Measurements from ENCODE around the gene GDF3. TPM values are rescaled to one million over a fixed set of nuclear protein-coding genes. Genes with fewer than 3 reads are reported as not detected.

GDF3 gene
- total RNA-seq, 3 donors from 2014 or later (not counting 1 experiment from before 2014, with no cell fraction given): not detected

DNA sequence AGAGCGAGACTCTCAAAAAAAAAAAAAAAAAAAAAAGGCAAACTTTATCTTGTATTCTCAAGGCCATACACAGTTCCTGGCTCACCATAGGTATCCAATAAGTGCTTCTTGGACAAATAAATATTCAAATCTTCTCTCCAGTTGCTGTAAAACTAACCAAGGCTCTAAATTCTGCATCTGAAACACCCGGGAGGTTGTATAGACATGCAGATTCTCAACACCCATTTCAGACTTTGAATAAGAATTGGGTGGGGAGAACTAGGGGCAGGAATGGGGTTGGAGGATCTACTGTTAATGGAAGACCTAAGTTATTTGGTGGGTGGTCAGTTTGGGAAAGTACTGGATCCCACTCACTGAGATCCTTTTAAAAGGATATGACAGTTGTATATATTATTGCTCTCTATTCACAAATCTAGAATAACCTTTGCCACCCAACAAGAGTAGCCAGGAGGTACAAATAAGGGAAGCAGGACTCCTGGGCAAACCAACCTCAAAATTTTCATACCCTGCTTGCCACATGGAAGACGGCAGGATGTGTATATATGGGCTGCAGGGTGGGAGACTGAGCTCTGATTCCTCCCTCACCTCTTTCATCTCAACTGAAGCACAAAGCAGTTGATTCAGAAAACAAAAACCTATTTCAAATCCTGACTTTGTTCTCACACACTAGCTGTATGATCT lies 879 bp downstream of the GDF3 start:
- Mint-ChIP-seq H3K36me3 (no peaks in the 10 kb centered on the region), H3K4me1 (peaks cover 5 to 10% of the 10 kb centered on the region in 2 donors), H3K9me3 (no peaks in the 10 kb centered on the region), H3K4me3 (no peak overlapping the region), H3K27ac (no peak overlapping the region), H3K27me3 (ENCODE audit: low read depth in 2 of 2) (peaks cover 16 to 21% of the 10 kb centered on the region in 2 donors)
- intact Hi-C loops (cut with micrococcal nuclease): no loop called here
- Histone ChIP-seq H3K36me3 (ENCODE audit: control insufficient read depth, insufficient read depth, low read length) (no peaks in the 10 kb centered on the region), H3K27ac (ENCODE audit: low read length) (no peak overlapping the region), H3K4me3 (ENCODE audit: low read length) (no peak overlapping the region), H3K27me3 (ENCODE audit: control insufficient read depth, insufficient read depth, low read length) (peaks cover 3% of the 10 kb centered on the region), H3K4me1 (ENCODE audit: control insufficient read depth, insufficient read depth, low read length) (peaks cover 3% of the 10 kb centered on the region), H3K9me3 (ENCODE audit: control insufficient read depth, insufficient read depth, low read length) (no peaks in the 10 kb centered on the region)
- TF ChIP-seq, protein P1, sequence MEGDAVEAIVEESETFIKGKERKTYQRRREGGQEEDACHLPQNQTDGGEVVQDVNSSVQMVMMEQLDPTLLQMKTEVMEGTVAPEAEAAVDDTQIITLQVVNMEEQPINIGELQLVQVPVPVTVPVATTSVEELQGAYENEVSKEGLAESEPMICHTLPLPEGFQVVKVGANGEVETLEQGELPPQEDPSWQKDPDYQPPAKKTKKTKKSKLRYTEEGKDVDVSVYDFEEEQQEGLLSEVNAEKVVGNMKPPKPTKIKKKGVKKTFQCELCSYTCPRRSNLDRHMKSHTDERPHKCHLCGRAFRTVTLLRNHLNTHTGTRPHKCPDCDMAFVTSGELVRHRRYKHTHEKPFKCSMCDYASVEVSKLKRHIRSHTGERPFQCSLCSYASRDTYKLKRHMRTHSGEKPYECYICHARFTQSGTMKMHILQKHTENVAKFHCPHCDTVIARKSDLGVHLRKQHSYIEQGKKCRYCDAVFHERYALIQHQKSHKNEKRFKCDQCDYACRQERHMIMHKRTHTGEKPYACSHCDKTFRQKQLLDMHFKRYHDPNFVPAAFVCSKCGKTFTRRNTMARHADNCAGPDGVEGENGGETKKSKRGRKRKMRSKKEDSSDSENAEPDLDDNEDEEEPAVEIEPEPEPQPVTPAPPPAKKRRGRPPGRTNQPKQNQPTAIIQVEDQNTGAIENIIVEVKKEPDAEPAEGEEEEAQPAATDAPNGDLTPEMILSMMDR (IDR thresholded peaks at IDR 0.05): no peak
- DNase-seq: no peak
- WGBS (ENCODE audit: insufficient coverage): 63% methylated on average over 3 of the region's 3 CpGs
- no peak for ATAC-seq

DNA sequence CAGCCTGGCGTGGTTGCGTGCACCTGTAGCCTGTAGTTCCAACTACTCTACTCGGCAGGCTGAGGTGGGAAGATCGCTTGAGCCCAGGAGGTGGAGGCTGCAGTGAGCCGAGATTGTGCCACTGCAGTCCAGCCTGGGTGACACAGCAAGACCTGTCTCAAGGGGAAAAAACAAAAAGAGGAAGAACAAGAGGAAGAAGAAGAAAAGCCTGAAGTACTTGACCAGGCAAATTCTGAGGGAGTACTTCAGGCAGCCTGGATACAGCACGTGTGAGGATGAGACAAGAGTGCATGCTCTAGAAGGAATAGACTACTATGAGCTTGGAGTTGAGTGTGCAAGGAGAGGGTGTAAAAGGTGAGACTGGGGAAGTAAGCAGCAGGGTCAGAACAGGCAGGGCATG lies 1.8 kb downstream of the GDF3 start:
- Histone ChIP-seq H3K27ac (ENCODE audit: low read length) (no peak overlapping the region), H3K27me3 (ENCODE audit: control insufficient read depth, insufficient read depth, low read length) (peaks cover 3% of the 10 kb centered on the region), H3K9me3 (ENCODE audit: control insufficient read depth, insufficient read depth, low read length) (no peaks in the 10 kb centered on the region), H3K4me1 (ENCODE audit: control insufficient read depth, insufficient read depth, low read length) (peaks cover 3% of the 10 kb centered on the region), H3K36me3 (ENCODE audit: control insufficient read depth, insufficient read depth, low read length) (no peaks in the 10 kb centered on the region), H3K4me3 (ENCODE audit: low read length) (no peak overlapping the region)
- no peak for ATAC-seq
- Mint-ChIP-seq H3K27ac (no peak overlapping the region), H3K27me3 (ENCODE audit: low read depth in 2 of 2) (peaks cover 16 to 21% of the 10 kb centered on the region in 2 donors), H3K4me3 (no peak overlapping the region), H3K36me3 (no peaks in the 10 kb centered on the region), H3K9me3 (no peaks in the 10 kb centered on the region), H3K4me1 (peaks cover 5 to 10% of the 10 kb centered on the region in 2 donors)
- 29% methylated on average over 6 of the region's 6 CpGs for WGBS (ENCODE audit: insufficient coverage)
- intact Hi-C loops (cut with micrococcal nuclease): no loop called here
- DNase-seq: no peak
- TF ChIP-seq, protein P1 (IDR thresholded peaks at IDR 0.05): no peak

DNA sequence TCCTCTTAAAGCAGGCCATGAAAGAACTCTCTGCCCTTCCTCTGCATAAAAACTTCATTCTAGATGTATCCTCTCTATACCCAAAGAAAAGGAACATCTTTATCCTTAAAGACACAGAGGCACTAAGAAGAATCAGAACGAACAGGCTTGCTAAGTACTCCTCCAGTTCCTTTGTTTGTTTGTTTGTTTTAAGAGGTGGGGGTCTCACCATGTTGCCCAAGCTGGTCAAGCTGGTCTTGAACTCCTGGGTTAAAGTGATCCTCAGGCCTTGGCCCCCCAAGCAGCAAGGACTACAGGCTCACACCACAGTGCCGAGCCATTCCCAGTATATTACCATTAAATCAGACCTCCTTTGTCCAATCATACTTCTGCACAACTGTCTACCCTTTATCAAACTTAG lies 14.0 kb downstream of the GDF3 start:
- Histone ChIP-seq H3K27me3 (ENCODE audit: control insufficient read depth, insufficient read depth, low read length) (no peaks in the 10 kb centered on the region), H3K4me3 (ENCODE audit: low read length) (no peak overlapping the region), H3K9me3 (ENCODE audit: control insufficient read depth, insufficient read depth, low read length) (no peaks in the 10 kb centered on the region), H3K36me3 (ENCODE audit: control insufficient read depth, insufficient read depth, low read length) (no peaks in the 10 kb centered on the region), H3K4me1 (ENCODE audit: control insufficient read depth, insufficient read depth, low read length) (no peaks in the 10 kb centered on the region), H3K27ac (ENCODE audit: low read length) (no peak overlapping the region)
- H3K36me3 Mint-ChIP-seq: no peaks in the 10 kb centered on the region
- intact Hi-C loops (cut with micrococcal nuclease): no loop called here
- 78% methylated on average over 2 of the region's 2 CpGs for WGBS (ENCODE audit: insufficient coverage)
- no peaks in the 10 kb centered on the region for H3K9me3 Mint-ChIP-seq
- ATAC-seq (no peak), DNase-seq (no peak)
- TF ChIP-seq, protein P1 (IDR thresholded peaks at IDR 0.05): no peak
- peaks cover 0 to 7% of the 10 kb centered on the region in 2 donors for H3K4me1 Mint-ChIP-seq
- no peak overlapping the region for H3K27ac Mint-ChIP-seq
- no peak overlapping the region for H3K4me3 Mint-ChIP-seq
- H3K27me3 Mint-ChIP-seq (ENCODE audit: low read depth in 2 of 2): peaks cover 3 to 13% of the 10 kb centered on the region in 2 donors

Data from natural killer cell (primary cell).